ENCODE results near the gene NPY1R. TPM values are rescaled to one million over a fixed set of nuclear protein-coding genes. Genes with fewer than 3 reads are reported as not detected.

The NPY1R gene
- total RNA-seq, 1 donor: under 0.01 TPM

DNA sequence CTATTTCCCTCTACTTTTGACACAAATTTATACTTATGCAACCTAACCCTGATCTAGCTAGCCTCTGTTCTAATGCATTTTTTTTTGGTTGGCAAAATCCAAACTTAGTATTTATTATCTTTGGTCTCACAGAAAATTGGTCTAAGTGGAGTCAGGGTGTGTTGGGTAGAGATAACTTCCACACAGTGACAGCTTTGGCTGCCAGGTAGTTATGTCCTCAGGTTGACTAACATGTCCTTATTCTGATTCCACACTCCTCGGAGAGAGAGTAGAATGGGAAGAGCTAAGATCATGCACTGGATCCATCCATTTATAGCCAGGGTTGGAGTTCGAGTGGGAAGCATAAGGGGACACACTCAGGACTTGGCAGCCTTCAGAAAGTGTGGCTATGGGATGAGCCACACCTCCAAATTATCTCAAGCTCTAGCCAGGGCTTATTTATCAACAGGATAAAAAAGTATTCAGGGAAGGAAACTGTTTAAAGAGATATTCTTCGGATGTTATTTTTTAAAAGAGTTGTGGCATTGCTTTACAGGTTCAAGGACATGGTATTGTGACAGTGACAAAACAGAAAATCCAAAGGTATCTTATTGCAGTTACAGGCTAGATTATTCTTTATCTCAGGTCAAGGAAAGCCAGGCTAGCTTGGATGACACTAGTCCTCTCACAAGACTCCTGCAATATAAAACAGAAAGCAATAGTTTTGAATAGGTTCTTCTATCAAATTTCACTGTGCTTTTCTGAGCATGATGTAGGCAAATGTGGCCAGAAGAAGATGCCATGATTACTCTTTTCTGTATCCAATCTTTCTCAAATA is 51.5 kb downstream of the NPY1R start:
- H2AFZ ChIP-seq (ENCODE audit: low read length): no peak overlapping the region

GRCh38 chr4:163279713-163280112 is 52.7 kb downstream of the NPY1R start:
- no peaks in the 10 kb centered on the region for H3K9me3 ChIP-seq (ENCODE audit: low read depth, low read length)
- no peaks in the 10 kb centered on the region for H3K4me1 ChIP-seq (ENCODE audit: insufficient read depth, low read length)
- H3K79me2 ChIP-seq (ENCODE audit: insufficient read depth, low read length): no peaks in the 10 kb centered on the region
- no peak overlapping the region for H2AFZ ChIP-seq (ENCODE audit: low read length)
- H3K4me2 ChIP-seq (ENCODE audit: insufficient read depth, low read length): no peak overlapping the region
- H3K27me3 ChIP-seq (ENCODE audit: insufficient read depth, low read length): no peaks in the 10 kb centered on the region
- H3K4me3 ChIP-seq (ENCODE audit: insufficient read depth, low read length): no peak overlapping the region
- H3K36me3 ChIP-seq (ENCODE audit: insufficient read depth, low read length): no peaks in the 10 kb centered on the region
- no peak overlapping the region for H3K27ac ChIP-seq (ENCODE audit: low read depth, low read length)
- H4K20me1 ChIP-seq (ENCODE audit: insufficient read depth, low read length): no peaks in the 10 kb centered on the region
- no peak for TF ChIP-seq CTCF (IDR thresholded peaks at IDR 0.05; ENCODE audit: extremely low read depth, low read depth, low read length)
- DNase-seq (ENCODE audit: insufficient read length, low spot score, missing footprints): no peak

More for the DNA sequence above, 51.5 kb downstream of the NPY1R start:
- Histone ChIP-seq H3K36me3 (ENCODE audit: insufficient read depth, low read length) (no peaks in the 10 kb centered on the region), H3K9me3 (ENCODE audit: low read depth, low read length) (no peaks in the 10 kb centered on the region), H3K4me1 (ENCODE audit: insufficient read depth, low read length) (no peaks in the 10 kb centered on the region), H4K20me1 (ENCODE audit: insufficient read depth, low read length) (no peaks in the 10 kb centered on the region), H3K79me2 (ENCODE audit: insufficient read depth, low read length) (no peaks in the 10 kb centered on the region), H3K4me2 (ENCODE audit: insufficient read depth, low read length) (no peak overlapping the region), H3K27me3 (ENCODE audit: insufficient read depth, low read length) (no peaks in the 10 kb centered on the region), H3K4me3 (ENCODE audit: insufficient read depth, low read length) (no peak overlapping the region), H3K27ac (ENCODE audit: low read depth, low read length) (no peak overlapping the region)
- no peak for TF ChIP-seq CTCF (IDR thresholded peaks at IDR 0.05; ENCODE audit: extremely low read depth, low read depth, low read length)
- DNase-seq (ENCODE audit: insufficient read length, low spot score, missing footprints): peak; percentile 30

- no peak overlapping the region for H3K27ac ChIP-seq (ENCODE audit: low read depth, low read length)
- no peaks in the 10 kb centered on the region for H3K27me3 ChIP-seq (ENCODE audit: insufficient read depth, low read length)
- TF ChIP-seq CTCF (IDR thresholded peaks at IDR 0.05; ENCODE audit: extremely low read depth, low read depth, low read length): no peak
- H3K9me3 ChIP-seq (ENCODE audit: low read depth, low read length): no peaks in the 10 kb centered on the region
- no peaks in the 10 kb centered on the region for H4K20me1 ChIP-seq (ENCODE audit: insufficient read depth, low read length)
- DNase-seq (ENCODE audit: insufficient read length, low spot score, missing footprints): no peak
- no peak overlapping the region for H3K4me2 ChIP-seq (ENCODE audit: insufficient read depth, low read length)
- no peak overlapping the region for H2AFZ ChIP-seq (ENCODE audit: low read length)
- no peaks in the 10 kb centered on the region for H3K4me1 ChIP-seq (ENCODE audit: insufficient read depth, low read length)
- no peaks in the 10 kb centered on the region for H3K79me2 ChIP-seq (ENCODE audit: insufficient read depth, low read length)
- H3K36me3 ChIP-seq (ENCODE audit: insufficient read depth, low read length): no peaks in the 10 kb centered on the region
- H3K4me3 ChIP-seq (ENCODE audit: insufficient read depth, low read length): no peak overlapping the region
These were observed 57.5 kb downstream of the NPY1R start for GRCh38 chr4:163274861-163275260.

Other genes starting within 250 kb of the NPY1R start
- 9.8 and 11.2 TPM in 2 replicates for gene NAF1, start 165.7 kb downstream of the NPY1R start, total RNA-seq
- not detected in 2 replicates for gene NPY5R, start 11.3 kb upstream of the NPY1R start, total RNA-seq
- gene TKTL2, start 141.2 kb upstream of the NPY1R start, total RNA-seq: not detected in 2 replicates
- 22.8 and 25.9 TPM in 2 replicates for gene TMA16, start 162.1 kb upstream of the NPY1R start, total RNA-seq